GM23338 (cell line): ENCODE data around the gene RPGRIP1L.

ENCODE experiments used
- CREB1 ChIP-seq: fragments of 250-450 bp; sonication (Bioruptor Pico); IDR thresholded peaks from 2 replicates; pipeline ENCODE4 v1.5.0; 2020; ENCODE audit warnings: low read depth, mild to moderate bottlenecking, moderate library complexity
- EZH2 ChIP-seq: fragments of 200-600 bp; sonication (generic); IDR thresholded peaks from one replicate; pipeline ENCODE4 v1.8.0; 2017; ENCODE audit warnings: antibody characterized with exemption, mild to moderate bottlenecking, low read depth; ENCODE audit not compliant: unreplicated experiment
- EZH2phosphoT487 ChIP-seq: fragments of 200-600 bp; sonication (generic); IDR thresholded peaks from one replicate; pipeline ENCODE4 v1.8.1; 2018; ENCODE audit warnings: antibody characterized with exemption; ENCODE audit not compliant: unreplicated experiment
- JUNB ChIP-seq: IDR thresholded peaks from one replicate; pipeline ENCODE4 v1.6.1; 2016; ENCODE audit warnings: antibody characterized with exemption; ENCODE audit not compliant: unreplicated experiment
- NANOG ChIP-seq: IDR thresholded peaks from 2 replicates; pipeline ENCODE4 v1.6.1; 2016; ENCODE audit warnings: antibody characterized with exemption, borderline replicate concordance
- POLR2AphosphoS5 ChIP-seq: IDR thresholded peaks from 2 replicates; pipeline ENCODE4 v1.6.1; 2016; ENCODE audit warnings: antibody characterized with exemption, low read depth
- STAT1 ChIP-seq: IDR thresholded peaks from one replicate; pipeline ENCODE4 v1.6.1; 2016; ENCODE audit warnings: antibody characterized with exemption; ENCODE audit not compliant: unreplicated experiment
- ZNF114 ChIP-seq: fragments of 250-450 bp; sonication (Bioruptor Pico); IDR thresholded peaks from 2 replicates; pipeline ENCODE4 v1.5.0; 2020; ENCODE audit warnings: mild to moderate bottlenecking, moderate library complexity
- ZNF331 ChIP-seq: fragments of 250-450 bp; sonication (Bioruptor Pico); IDR thresholded peaks from 2 replicates; pipeline ENCODE4 v1.5.0; 2020; ENCODE audit warnings: low read depth, mild to moderate bottlenecking, moderate library complexity
- TF ChIP-seq, protein P1 (sequence below), 2 experiments: fragments of 200-600 bp in 1 of 2; sonication (generic) in 1 of 2; conservative IDR thresholded peaks; 2 replicates each; pipeline versions ENCODE4 v1.5.1 to v1.6.1; 2016 to 2017; ENCODE audit warnings: antibody characterized with exemption in 2 of 2, low read depth in 2 of 2, mild to moderate bottlenecking in 2 of 2, moderate library complexity in 1 of 2
- TF ChIP-seq, protein P2 (sequence below): IDR thresholded peaks from 2 replicates; pipeline ENCODE4 v1.6.1; 2016; ENCODE audit warnings: antibody characterized with exemption
- TF ChIP-seq, protein P3 (sequence below): IDR thresholded peaks from one replicate; pipeline ENCODE4 v1.6.1; 2018; ENCODE audit warnings: antibody characterized with exemption; ENCODE audit not compliant: unreplicated experiment

DNA sequence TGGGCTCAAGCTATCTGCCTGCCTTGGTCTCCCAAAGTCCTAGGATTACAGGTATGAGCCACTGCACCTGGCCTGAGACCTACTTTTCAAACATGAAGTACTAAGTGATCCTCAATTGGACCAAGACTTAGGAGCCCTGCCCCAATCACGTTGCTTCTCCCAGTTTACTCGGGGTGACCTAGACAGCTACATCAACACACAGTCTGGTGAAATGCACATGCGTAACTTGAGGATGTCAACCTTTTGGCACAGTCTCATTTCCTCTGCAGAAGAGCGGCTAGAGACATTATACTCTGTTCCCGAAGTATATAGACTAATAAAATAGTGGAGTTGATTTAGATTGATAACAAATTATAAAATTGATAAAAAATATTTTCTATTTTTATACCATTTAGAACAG is 17.4 kb upstream of the RPGRIP1L start:
- TF ChIP-seq, protein P1, sequence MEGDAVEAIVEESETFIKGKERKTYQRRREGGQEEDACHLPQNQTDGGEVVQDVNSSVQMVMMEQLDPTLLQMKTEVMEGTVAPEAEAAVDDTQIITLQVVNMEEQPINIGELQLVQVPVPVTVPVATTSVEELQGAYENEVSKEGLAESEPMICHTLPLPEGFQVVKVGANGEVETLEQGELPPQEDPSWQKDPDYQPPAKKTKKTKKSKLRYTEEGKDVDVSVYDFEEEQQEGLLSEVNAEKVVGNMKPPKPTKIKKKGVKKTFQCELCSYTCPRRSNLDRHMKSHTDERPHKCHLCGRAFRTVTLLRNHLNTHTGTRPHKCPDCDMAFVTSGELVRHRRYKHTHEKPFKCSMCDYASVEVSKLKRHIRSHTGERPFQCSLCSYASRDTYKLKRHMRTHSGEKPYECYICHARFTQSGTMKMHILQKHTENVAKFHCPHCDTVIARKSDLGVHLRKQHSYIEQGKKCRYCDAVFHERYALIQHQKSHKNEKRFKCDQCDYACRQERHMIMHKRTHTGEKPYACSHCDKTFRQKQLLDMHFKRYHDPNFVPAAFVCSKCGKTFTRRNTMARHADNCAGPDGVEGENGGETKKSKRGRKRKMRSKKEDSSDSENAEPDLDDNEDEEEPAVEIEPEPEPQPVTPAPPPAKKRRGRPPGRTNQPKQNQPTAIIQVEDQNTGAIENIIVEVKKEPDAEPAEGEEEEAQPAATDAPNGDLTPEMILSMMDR (conservative IDR thresholded peaks at IDR 0.05; ENCODE audit: low read depth in 2 of 2) = no peak
- TF ChIP-seq EZH2phosphoT487 = no peak
- TF ChIP-seq NANOG = no peak
- TF ChIP-seq STAT1 = no peak
- TF ChIP-seq CREB1 (CRISPR knock-in tag) = no peak
- TF ChIP-seq EZH2 = no peak
- TF ChIP-seq, protein P2, sequence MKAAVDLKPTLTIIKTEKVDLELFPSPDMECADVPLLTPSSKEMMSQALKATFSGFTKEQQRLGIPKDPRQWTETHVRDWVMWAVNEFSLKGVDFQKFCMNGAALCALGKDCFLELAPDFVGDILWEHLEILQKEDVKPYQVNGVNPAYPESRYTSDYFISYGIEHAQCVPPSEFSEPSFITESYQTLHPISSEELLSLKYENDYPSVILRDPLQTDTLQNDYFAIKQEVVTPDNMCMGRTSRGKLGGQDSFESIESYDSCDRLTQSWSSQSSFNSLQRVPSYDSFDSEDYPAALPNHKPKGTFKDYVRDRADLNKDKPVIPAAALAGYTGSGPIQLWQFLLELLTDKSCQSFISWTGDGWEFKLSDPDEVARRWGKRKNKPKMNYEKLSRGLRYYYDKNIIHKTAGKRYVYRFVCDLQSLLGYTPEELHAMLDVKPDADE = no peak
- TF ChIP-seq JUNB = no peak
- TF ChIP-seq POLR2AphosphoS5 = no peak
- TF ChIP-seq ZNF114 (CRISPR knock-in tag) = no peak
- TF ChIP-seq, protein P3, sequence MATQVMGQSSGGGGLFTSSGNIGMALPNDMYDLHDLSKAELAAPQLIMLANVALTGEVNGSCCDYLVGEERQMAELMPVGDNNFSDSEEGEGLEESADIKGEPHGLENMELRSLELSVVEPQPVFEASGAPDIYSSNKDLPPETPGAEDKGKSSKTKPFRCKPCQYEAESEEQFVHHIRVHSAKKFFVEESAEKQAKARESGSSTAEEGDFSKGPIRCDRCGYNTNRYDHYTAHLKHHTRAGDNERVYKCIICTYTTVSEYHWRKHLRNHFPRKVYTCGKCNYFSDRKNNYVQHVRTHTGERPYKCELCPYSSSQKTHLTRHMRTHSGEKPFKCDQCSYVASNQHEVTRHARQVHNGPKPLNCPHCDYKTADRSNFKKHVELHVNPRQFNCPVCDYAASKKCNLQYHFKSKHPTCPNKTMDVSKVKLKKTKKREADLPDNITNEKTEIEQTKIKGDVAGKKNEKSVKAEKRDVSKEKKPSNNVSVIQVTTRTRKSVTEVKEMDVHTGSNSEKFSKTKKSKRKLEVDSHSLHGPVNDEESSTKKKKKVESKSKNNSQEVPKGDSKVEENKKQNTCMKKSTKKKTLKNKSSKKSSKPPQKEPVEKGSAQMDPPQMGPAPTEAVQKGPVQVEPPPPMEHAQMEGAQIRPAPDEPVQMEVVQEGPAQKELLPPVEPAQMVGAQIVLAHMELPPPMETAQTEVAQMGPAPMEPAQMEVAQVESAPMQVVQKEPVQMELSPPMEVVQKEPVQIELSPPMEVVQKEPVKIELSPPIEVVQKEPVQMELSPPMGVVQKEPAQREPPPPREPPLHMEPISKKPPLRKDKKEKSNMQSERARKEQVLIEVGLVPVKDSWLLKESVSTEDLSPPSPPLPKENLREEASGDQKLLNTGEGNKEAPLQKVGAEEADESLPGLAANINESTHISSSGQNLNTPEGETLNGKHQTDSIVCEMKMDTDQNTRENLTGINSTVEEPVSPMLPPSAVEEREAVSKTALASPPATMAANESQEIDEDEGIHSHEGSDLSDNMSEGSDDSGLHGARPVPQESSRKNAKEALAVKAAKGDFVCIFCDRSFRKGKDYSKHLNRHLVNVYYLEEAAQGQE = no peak
- TF ChIP-seq ZNF331 (CRISPR knock-in tag) = no peak
